HG03460 (cell line): ENCODE results near the gene PHLDB1.
A peak's percentile ranks its signal among the peaks of the same experiment; 100 is the strongest.
"Not testable (repeated sequence)": the region's sequence is repeated elsewhere in the genome, so short reads cannot be mapped to it uniquely, and the experiment has no call there.

Experiments used
- ATAC-seq: cut with Tn5 transposase; IDR thresholded peaks from one replicate; pipeline ENCODE4 v1.9.1; 2021; ENCODE audit not compliant: unreplicated experiment

Gene PHLDB1

DNA sequence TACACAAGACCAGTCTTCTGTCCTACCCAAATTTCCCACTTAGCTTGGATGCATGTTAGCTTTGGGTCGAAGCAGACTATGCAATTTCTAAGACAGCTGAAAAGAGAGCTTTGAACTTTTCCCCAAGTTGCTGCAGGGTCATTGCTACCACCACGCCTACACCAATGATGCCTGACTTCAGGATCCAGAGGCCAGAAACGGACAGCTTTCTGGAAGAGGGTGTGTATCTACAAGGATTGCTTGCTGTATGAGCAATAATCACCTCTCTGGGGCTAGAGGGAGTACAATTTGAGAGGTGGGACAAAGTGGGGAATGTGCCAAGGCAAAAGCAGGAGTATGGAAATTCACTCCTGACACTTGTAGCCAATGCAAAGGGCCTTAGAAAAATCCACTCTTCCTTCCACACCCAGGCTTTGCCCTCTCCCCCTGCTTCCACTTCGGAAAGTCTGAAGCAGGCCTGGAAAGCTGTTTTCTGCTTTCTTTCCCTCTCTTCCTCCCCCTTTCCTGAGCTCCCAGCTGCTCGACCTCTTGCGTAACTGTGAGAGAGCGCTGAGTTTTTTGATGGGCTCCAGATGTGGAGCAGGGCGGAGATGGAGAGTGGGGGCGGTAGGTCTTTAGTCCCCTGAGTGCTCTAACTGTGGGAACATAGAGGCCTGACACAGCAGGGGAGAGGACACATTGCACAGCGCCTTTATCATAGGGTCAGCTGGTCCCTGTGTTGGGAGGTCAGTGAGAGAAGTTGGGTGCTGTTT lies 2.1 kb upstream of the PHLDB1 start:
- ATAC-seq: no peak

DNA sequence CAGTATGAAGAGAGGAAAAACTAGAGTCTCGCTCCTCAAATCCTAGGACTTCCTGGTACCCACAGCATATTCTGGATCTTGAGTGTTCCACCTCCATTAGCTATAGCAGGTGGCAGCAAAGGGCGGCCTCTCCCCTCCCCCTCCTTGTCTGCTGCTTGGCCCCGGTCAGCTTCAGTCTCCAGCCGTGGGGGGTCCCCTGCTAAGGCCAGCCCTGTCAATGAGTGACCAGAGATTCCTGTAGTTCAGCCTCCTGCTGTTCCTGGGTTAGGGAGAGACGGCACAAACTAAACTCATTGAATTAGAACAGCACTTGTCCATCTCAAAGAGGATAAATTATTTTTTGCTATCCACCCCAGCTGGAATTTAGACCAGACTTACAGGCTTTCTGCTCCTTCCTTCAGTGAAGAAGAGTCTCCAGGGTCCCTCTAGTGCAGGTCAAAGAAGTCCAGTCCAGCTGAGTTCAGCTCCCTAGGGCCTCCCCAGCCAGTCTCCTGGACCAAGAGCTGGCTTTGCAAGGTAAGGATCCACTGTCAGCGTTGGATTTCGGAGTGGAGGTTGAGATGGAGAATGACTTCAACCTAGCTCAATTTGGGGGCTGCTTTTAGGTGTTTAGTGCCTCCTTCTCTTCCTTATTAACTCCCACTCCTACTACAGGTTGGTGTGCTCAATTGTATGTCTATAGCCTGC lies 1.1 kb upstream of the PHLDB1 start:
- ATAC-seq: no peak

DNA sequence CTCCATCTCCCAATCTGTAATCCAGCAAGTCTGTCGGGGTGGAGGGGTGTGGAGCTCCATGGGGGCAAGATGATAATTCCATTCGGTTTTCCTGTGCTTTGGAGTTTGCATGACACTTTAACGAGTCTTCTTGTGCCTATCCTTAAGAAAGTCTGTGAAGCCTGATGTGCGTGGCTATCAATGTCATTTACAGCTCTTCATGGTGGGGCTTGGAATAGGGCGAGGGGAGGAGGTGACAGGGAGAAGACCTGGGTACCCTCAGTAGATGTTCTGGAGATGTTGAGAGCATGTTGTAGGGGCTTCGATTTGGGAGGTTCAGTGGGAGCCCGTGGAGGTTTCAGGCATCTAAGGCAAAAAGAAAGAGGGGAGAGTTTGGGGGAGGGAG lies 579 bp upstream of the PHLDB1 start:
- no peak for ATAC-seq

DNA sequence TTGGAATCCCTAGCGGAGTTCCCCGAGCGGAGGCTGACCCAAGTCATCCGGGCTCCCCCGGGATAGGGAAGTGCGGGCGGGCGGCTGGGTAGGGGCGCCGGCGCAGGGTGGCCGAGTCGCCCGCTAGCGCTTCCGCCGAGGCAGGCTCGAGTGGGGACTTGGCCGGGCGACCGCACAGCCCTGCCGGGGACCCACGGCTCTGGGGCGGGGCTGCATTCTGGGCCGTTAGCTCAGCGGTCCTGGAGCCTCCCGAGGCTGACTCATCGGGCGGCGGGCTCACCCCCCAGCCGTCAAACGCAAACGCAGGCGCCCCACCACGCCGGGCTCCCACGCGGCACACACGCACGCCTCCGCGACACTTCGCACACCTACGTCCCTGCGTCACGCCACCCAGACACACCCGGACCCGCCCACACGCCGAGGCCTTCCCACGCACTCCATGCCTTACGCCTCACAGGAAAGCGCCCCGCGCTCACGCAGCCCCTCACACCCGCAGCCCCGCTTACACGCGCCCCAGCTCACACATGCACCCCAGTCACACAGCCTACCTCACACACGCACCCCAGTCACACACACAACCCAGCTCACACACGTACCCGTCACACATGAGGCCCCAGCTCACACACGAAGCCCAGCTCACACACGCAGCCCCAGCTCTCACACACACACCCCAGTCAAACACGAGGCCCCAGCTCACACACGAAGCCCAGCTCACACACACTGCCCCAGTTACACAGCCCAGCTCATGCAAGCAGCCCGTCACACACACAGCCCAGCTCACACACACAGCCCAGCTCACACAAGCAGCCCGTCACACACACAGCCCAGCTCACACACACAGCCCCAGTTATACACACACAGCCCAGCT lies 1.2 kb downstream of the PHLDB1 start:
- no peak for ATAC-seq

- ATAC-seq: no peak
These were observed 2.2 kb downstream of the PHLDB1 start for GRCh38 chr11:118609380-118610224.

DNA sequence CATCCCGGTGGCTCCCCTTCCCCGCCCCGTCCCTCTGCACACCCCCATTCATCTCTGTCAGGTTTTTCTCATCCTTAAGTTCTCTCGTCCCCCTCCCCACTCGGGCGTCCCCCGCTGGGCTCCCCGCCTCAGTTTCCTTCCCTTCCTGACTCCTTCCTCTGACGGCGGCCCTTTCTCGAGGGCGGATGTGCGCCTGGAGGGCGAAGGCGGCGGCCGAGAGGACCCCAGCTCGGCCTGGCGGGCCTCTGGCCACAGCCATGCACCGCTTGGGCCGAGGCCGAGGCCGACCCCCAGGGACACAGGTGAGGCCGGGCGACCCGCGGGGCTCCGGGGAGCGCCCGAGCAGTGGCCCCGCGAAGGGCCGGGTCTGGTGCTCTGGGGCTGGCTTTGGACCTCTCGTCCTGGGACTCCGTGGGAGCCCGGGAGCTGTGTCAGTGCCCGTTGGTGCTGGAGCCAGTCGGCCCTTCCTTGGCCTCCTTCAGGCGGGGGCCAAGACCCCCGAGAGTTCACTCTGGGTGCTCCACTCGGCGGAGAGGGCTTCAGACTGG lies 2.9 kb downstream of the PHLDB1 start:
- no peak for ATAC-seq

- peak; percentile 47 for ATAC-seq
These were observed 3.5 kb downstream of the PHLDB1 start for GRCh38 chr11:118610773-118611432.

GRCh38 chr11:118611433-118611795 lies 4.0 kb downstream of the PHLDB1 start:
- not testable (repeated sequence) for ATAC-seq

DNA sequence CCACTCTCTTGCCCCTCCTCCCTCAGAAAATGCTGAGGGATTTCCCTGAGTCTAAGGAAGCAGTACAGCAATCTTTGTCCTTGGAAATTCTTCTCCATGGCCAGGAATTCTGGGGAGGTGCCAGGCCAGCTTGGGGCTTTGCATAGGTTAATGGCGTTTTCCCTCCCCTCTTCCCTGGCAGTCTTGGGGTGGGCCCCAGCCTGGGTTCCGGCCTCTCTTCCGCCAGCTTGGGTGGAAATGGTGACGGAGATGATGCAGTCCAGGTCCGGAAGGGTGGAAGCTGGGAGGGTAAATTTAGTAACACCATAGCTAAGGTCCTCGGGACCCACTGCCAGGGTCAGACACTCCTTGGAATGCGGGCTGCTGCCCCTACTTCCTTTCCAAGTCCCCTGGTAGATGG lies 5.0 kb downstream of the PHLDB1 start:
- no peak for ATAC-seq

DNA sequence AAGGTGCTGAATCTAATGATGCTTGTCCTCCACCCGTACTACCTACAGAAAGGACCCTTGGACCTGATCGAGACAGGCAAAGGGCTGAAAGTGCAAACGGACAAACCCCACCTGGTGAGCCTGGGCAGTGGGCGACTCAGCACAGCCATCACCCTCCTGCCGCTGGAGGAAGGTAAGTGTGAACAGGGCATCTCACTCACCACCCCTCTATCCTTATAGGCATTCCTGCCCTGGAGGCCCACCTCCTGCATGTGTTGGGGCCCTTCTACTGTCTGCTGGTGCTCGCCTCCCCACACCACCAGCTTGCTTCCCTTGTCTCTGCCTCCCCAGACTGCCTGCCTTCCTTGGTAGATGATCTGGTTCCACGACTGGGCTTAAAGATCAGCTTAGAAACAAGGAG lies 7.1 kb downstream of the PHLDB1 start:
- ATAC-seq: no peak

DNA sequence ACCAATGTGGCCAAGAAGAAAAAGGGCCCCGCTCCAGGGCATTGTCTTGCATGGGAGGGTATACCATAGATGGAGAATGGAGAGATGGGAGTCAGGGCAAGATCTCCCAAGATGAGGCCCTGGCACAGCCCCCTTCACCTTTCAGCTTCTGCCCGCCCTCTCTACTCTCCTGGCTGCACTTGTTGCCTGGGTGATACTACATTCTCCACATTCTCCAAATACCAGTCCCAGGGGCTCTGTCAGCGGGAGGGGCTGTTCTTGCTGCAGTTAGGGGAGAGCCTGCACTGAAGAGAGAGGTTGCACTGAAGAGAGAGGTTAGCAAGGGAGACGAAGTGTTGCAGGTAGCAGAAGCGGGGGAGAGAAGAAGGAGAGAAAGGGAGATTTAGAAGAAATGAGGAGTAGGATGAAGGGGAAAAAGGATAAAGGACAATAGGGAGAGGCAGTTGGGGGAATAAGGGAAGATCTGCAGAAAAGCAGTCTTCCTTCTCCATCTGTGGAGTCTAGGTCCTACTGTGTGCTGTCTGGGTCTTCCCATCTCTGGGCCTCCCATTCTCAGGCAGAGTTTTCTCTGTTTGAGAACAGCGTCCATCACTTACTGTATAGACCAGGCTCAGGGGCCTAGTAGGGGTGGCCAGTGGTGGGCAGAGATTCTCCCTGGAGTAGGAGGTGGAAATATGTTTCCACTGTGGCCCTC lies 8.0 kb downstream of the PHLDB1 start:
- ATAC-seq: no peak

DNA sequence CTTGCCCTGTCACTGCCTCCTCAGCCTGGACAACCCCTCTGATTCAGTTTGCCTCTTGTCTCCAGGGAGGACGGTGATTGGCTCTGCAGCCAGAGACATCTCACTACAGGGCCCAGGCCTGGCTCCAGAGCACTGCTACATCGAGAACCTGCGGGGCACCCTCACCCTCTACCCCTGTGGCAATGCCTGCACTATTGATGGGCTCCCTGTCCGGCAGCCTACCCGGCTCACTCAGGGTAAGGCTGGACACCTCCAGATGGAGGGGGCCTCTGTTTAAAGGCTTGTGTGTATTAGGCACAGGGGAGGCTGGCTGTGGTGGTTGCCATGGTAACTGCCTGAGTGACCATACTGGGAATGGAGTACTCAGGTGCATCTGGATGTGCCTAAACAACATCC lies 8.6 kb downstream of the PHLDB1 start:
- ATAC-seq: no peak

- no peak for ATAC-seq
These were observed 10.9 kb downstream of the PHLDB1 start for GRCh38 chr11:118618115-118618990.

DNA sequence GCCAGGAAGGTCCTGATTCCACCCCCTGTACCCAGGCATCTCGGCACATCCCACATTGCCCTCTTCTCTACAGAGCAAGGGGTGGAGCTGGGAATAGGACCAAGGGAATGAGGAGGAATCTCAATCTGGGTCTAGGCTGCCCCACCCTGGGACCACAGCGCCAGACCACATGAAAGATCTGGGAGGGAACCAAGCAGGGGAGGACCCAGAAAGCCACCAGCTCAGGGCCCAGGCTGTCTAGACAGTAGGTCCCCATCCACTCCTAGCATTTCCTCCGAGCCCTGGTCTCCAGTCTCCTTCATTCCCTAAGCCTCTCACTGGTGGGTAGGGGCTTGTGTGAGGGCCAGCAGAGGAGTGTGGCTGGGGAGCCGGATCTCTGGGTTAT lies 11.6 kb downstream of the PHLDB1 start:
- ATAC-seq: no peak

DNA sequence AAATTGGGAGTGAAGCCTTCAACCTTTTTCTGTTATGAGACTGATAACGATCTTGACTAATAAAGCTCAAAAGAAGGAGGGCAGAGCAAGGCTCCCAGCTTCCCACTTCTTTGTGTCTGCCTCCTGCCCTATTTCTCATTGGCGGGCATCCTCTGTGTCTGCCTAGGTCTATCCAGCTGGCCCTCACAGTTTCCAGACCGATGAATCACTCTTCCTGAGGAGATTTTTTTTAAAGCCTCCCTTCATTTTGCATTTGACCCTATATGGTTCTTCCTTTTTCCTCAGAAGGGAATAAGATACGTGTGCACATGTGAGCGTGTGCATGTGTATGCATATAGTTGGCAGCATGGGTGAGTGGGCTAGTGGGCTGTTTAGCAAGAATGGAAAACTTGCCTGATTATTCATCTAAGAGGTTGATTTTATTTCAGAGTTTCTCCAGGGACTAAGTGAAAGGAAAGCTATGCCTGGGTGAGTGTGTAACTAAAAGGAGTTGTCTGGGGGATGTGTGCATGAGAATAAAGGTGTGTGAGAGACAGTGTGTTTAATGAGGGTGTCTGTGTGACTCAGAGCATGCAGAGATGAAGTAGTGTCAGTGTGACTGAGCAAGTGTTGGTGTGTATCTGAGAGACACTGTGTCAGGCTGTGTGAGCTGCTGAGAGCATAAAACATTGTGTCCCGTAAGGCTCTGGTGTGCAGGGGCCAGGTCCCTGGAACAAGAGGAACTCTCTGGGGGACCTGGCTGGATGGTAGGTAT lies 12.2 kb downstream of the PHLDB1 start:
- no peak for ATAC-seq

DNA sequence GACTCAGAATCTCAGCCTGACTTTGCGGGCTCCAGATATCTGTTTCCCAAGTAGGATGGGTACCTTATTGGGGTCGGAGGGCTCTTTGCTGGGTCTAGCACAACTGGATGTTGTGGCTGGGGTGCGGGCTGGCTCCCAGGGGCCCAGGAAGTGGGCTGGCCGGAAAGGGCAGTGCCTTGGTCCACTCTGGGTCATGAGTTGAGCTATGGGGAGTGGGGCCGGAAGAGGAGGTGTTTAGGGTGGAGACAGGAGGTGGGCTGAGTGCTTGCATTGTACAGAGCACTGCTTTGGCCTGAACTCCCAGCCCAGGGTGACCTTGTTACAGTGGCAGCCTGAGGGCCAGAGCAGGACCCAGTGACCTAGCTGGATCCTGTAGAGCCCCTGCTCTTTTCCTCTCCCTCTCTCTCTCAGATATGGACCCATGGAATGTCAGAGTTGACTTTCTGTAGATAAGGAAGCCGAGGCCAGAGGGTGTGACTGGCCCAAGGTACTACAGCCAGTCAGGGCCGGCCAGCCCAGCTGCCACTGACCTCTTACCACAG lies 13.2 kb downstream of the PHLDB1 start:
- ATAC-seq: no peak

DNA sequence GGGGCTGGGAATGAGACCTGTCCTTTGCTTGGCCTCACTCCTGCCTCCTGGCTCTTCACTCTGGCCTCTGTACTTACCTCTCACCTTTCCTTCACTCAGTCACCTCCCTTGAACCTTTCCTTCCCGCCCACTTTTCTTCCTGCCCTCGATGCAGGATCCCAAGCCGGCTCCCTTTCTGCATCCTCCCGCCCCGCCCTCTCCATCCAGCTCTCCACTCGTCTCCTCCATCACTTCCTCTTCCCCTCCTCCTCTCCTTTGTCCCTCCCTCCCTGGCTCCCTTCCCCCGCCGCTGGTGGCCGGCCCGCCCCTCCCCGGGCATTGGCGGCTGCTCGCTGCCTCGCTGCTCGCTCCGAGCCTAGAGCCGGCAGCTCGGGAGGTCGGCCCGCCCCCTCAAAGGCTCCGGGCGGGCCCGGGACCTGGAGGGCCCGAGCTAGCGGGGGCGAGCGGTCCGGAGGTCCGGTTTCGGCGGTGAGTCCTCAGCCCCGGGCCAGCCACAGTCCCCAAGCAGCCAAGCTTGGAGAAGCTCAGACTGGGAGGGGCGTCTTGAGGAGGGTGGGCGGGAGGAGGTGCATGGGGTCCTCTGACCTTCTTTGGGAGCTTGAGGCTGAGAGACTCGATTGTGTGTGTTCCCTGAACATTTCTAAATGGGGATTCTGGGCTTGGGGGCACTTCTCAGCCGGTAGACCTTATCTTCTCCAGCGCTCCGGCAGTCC lies 13.8 kb downstream of the PHLDB1 start:
- ATAC-seq: no peak
